NK-92 (cell line): ENCODE measurements around the gene TPM4.
"Not testable (repeated sequence)": the region's sequence is repeated elsewhere in the genome, so short reads cannot be mapped to it uniquely, and the experiment has no call there.

Experiments used
- DNase-seq: peaks from one replicate; lab custom pipeline; 2025; ENCODE audit not compliant: unreplicated experiment; lab: John Stamatoyannopoulos, UW

TPM4 gene

GRCh38 chr19:16070366-16070990 is 5.8 kb upstream of the TPM4 start:
- DNase-seq = no peak

DNA sequence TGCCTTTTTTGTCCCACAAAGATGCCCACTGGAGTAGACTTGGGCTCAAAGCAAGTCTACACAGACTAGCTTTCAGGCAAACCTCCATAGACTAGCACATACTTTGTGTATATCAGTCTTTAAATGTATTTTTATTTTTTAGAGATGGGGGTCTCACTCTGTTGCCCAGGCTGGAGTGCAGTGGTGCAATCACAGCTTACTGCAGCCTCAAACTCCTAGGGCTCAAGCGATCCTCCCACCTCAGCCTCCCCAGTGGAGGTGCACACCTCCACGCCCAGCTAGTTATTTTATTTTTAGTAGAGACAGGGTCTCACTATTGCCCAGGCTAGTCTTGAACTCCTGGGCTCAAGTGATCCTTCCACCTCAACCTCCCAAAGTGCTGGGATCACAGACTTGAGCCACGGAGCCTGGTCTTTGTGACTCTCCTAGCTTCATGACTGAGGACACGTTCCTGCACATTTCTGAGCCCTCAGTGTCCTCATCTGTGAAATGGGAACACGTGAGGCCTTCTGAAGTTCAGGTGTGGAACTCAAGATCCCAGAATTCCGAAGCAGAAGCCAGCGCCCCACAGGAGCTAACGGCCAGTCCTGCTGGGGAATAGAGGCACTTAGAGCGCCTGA is 5.1 kb upstream of the TPM4 start:
- DNase-seq = no peak

DNA sequence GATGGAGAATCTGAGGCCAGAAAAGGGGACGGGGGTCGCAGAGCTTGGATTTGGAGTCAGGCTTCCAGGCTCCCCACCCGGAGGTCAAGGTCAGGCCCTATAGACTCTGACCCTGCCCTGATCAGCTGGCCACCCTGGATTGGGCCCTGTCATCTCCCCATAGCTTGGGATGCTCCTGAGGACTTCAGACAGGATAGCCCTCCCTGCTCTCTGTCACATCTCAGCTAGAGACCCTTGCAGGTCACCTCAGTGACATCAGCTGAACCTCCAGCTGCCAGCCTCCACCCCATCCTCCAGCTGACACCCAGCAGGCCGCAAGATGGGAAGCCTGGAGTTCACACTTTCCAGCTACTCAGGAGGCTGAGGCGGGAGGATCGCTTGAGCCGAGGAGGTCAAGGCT is 2.8 kb upstream of the TPM4 start:
- no peak for DNase-seq

DNA sequence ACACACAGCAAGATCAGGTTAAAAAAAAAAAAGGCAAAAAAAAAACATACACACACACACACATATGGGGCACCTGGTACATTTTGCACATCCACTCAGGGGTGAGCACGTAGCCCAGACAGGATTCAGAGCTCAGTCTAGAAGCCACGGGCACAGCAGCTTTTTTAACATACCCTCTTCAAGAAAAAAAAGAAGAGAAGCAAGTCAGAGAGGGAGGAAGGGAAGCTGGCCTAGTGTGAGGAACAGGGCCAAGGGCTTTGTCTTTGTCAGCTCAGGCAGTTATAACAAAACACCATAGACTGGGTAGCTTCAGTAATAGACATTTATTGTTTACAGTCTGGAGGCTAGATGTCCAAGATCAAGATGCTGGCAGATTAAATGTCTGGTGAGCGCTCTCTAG is 2.3 kb upstream of the TPM4 start:
- no peak for DNase-seq

- DNase-seq = no peak
Measured at GRCh38 chr19:16074488-16075365, 1.6 kb upstream of the TPM4 start.

- DNase-seq = no peak
Measured at GRCh38 chr19:16075430-16076153, 703 bp upstream of the TPM4 start.

DNA sequence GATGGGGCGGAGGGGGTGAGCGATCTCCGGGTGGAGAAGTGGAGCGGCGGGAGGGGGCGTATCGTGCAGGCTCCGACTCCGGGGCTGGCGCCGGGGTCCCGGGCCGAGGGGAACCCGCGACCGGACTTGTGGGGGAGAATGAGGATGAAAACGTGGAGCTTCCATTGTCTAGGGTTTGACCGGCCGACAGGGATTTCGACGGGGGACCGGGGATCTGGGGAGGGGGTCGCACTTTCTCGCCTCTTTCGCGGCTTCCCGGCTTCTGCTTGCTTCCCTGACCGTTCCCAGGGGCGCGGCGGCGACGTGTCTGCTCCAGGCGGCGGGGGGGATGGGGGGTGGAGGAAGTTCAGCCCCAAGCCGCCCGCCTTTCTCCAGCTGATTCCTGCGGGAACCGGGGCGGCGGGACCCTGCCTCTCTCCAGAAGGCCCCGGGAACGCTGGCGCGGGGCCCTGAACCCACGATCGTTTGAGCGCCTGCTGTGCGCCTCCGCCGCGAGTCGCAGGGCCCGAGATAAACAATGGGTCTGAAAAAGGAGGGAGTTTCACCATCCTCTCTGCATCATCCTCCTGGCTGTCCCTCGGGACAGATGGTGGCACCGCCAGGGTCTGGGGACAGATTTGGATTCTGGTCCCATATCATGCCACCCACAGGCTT is 790 bp downstream of the TPM4 start:
- DNase-seq = no peak

DNA sequence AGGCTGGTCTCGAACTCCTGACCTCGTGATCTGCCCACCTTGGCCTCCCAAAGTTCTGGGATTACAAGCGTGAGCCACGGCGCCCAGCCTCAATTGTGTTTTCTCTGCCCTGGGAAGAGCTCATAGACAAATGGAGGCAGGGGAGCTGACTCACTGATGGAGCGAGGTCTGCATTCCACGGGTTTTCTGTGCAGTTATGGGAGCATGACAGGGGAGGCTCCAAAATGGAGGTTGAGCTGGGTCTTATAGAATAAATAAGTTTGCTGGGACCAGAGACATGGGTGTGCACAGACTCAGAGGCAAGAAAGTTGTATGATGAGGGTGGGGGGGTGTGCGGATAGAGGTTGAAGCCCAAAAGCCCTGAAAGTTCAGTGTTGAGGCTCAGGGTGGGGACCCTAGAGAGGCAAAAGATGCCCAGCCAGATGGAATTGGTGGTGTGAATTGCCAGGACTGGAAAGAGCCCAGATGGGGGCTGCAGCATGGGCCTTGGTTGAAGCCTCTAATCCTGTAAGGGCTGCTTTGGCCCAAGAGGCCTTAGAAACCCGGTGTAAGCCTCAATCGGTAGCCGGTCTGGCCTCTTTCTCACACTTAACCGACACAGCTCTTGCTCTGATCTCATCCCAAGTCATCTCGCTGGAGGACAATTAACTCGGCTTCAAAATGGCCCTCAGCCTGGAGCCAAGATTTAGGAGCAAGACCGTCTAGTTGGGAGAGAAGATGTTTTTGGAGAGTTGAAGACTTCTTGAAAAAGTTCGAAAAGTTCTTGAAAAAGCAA is 1.9 kb downstream of the TPM4 start:
- DNase-seq = no peak

- no peak for DNase-seq
Measured at GRCh38 chr19:16078759-16079707, 2.7 kb downstream of the TPM4 start.

- DNase-seq = no peak
Measured at GRCh38 chr19:16084067-16084685, 7.9 kb downstream of the TPM4 start.

GRCh38 chr19:16085115-16085514 is 8.8 kb downstream of the TPM4 start:
- no peak for DNase-seq

DNA sequence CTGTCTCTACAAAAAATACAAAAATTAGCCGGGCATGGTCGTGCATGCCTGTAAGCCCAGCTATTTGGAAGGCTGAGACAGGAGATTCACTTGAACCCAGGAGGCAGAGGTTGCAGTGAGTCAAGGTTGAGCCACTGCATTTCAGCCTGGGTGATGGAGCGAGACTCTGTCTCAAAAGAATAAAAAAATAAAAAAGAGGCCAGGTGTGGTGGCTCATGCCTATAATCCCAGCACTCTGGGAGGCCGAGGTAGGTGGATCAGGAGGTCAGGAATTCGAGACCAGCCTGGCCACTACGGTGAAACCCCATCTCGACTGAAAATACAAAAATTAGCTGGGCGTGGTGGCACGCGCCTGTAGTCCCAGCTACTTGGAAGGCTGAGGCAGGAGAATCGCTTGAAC is 11.1 kb downstream of the TPM4 start:
- not testable (repeated sequence) for DNase-seq

DNA sequence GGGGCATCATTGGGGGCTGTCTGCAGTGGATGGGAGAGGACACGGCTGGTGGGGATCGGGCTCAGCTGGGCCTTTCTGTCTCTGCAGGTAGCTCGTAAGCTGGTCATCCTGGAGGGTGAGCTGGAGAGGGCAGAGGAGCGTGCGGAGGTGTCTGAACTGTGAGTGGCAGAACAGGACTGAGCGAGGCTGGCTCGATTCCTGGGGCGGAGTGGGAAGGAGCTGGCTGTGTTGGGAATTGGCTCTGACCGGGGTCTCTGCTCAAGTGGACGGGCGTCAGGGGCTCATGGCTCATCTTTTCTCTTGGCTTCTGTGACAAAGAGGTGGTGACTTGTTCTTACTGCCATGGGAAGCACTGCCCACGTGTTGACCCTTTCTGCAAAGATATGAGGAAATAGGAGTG is 11.6 kb downstream of the TPM4 start:
- DNase-seq = no peak

DNA sequence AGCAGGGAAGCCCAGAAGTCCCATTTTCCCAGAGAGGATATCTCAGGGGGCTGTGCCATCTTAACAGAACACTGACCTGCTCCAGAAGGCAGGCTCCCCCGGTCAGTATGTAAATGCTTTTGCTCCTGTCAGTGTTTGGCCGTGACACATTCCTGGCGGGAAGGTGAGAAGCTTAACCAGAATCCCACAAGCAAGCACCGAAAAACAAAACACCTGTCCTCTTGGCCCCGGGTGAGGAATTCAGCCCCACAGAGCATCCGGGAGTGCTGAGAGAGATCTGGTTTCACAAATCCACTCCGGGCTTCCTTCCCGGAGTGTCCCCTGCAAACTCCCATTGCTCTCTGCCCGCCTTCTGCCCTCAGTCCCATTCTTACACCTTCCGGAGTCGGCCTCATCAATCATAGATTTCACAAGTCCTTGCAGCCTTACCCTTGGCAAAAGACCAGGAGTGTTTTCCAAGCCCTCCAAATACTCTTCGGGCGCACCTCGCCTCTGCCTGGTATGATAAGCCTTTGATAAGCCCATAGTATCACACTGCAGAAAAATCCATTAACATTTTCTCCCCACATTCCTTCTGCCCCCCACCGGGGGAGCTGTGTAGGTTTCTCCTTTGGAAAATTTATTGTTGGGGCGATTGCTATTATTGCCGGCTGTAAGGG is 12.2 kb downstream of the TPM4 start:
- no peak for DNase-seq

DNA sequence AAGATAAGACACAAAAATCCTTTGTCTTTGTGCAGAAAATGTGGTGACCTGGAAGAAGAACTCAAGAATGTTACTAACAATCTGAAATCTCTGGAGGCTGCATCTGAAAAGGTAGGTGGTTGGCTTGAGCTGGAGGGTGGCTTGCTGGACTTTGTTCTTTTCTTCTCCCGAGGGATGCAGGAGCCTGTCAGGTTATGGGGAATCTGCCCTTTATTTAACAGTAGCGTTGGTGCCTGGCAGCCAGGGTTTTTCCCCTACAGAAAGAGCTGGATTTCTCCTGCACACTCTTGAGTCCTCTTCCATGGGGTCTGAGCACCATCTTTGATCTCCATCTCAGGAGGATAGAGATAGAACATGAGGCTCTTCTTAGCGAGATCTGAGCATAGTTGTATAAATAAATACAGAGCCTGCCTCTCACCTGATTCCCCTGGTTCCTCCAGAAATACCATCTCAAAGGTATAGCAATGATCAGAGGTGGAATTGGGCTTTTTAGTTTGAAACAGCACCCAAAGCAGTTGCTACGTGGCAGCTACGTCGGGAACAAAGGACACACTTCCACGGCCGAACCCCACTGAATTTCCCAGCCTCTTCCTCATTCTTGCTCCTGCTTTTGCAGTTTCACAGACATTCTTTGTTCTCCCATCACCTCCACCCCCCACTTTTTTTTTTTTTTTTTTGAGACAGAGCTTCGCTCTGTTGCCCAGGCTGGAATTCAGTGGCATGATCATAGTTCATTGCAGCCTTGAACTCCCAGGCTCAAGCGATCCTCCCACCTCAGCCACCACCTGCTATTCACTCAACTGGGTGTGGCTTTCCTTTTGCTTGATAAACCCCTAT is 12.9 kb downstream of the TPM4 start:
- DNase-seq = no peak

- no peak for DNase-seq
Measured at GRCh38 chr19:16091546-16092475, 15.5 kb downstream of the TPM4 start.
